DMS53 treated with DMSO at 0.1 percent for 48 hours (cell line): Measurements from ENCODE around the gene CYB5RL.
"Not testable (repeated sequence)": the region's sequence is repeated elsewhere in the genome, so short reads cannot be mapped to it uniquely, and the experiment has no call there.

Experiments
- DNase-seq: peaks from one replicate; lab custom pipeline; 2025; ENCODE audit not compliant: unreplicated experiment; lab: John Stamatoyannopoulos, UW

Gene CYB5RL

GRCh38 chr1:54188291-54188690 lies 11.5 kb downstream of the CYB5RL start:
- DNase-seq: no peak

- no peak for DNase-seq
Observed at GRCh38 chr1:54186056-54186455, 13.8 kb downstream of the CYB5RL start.

- DNase-seq: no peak
Observed at GRCh38 chr1:54180701-54181360, 19.0 kb downstream of the CYB5RL start.

DNA sequence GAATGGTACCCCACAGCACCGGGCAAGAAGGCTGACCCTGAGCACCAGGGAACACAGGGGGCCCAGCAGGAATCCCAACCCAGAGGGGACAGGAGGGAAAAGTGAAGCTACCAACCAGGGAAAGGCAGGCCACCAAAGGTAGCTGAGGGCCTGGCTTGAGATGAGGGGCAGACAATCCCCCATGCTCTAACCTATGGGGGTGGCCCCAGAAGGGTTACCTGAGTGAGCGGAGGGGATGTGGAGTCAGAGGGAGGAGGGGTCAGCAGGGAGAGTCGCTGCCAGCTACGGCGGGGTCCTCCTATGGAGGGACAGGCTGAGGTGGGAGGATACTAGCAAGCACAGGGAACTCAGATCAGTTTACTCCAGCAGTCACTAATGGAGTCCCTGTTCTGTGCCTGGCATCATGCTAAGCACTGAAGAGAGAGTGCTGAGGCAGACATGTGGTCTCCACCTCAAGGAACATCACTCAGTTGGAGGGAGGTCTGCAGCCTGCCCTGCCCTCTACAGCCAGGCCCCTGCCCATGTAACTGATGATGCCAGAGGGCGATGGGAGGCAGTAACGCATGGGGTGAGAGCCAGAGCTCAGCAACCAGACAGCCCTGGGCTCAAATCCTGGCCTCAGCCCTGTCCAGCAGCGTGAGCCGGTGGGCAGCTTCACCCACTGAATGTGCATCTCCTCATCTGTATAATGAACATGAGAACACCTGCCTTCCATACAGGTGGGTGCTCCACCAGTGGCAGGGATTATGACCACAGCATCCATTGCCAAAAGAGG lies 21.3 kb downstream of the CYB5RL start:
- DNase-seq: no peak

GRCh38 chr1:54177726-54178125 lies 22.1 kb downstream of the CYB5RL start:
- no peak for DNase-seq

DNA sequence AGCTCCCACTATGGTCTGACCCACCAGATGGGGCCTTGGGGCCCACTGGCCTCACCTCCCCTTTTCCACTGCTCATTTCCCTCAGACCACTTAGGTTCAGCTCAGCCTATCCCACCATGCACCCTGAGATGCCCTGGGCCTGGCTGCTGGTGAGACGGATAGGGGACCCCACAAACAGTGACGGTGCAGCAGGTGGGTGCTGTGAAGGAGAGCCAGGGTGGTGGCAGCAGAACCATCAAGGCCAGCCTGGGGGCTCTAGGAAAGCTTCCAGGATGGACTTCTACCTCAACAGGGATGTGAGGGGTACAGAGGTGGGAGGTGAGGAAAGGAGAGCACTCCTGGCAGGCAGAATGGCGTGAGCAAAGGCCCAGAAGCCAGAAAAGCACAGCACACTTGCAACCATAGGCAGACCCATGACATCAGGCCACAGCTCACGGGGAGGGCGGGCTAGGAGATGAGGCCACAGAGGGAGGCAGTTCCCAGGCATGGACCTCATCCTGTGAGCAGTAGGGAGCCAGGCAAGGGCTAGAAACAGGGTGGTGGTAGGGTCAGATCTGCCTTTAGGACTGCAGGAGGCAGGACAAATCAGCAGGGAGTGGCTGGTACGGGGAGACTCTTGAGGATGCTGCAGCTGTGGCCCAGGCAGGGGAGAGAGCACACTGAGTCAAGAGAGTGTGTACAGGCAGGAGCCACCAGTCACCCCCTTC lies 23.1 kb downstream of the CYB5RL start:
- DNase-seq: no peak

- DNase-seq: no peak
Observed at GRCh38 chr1:54174106-54174505, 25.7 kb downstream of the CYB5RL start.

DNA sequence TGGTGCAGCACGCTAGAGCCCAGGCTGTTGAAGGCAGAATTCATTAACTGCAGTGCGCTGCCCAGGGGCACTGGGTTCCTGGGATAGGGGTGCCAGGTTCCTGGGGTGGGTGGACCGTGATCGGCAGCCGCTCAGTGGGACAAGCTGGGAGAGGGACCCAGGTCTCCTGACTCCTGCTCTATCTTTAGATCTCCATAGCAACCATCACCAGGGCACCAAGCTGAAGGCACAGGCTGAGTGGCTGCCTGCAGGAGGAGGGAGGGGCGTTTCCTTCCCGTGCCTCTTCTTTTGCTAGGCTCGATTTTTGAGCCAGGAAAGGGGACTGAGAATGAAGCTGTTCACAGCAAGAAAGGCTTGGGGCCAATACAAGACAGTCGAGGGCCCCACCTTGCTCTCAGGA lies 26.1 kb downstream of the CYB5RL start:
- no peak for DNase-seq

DNA sequence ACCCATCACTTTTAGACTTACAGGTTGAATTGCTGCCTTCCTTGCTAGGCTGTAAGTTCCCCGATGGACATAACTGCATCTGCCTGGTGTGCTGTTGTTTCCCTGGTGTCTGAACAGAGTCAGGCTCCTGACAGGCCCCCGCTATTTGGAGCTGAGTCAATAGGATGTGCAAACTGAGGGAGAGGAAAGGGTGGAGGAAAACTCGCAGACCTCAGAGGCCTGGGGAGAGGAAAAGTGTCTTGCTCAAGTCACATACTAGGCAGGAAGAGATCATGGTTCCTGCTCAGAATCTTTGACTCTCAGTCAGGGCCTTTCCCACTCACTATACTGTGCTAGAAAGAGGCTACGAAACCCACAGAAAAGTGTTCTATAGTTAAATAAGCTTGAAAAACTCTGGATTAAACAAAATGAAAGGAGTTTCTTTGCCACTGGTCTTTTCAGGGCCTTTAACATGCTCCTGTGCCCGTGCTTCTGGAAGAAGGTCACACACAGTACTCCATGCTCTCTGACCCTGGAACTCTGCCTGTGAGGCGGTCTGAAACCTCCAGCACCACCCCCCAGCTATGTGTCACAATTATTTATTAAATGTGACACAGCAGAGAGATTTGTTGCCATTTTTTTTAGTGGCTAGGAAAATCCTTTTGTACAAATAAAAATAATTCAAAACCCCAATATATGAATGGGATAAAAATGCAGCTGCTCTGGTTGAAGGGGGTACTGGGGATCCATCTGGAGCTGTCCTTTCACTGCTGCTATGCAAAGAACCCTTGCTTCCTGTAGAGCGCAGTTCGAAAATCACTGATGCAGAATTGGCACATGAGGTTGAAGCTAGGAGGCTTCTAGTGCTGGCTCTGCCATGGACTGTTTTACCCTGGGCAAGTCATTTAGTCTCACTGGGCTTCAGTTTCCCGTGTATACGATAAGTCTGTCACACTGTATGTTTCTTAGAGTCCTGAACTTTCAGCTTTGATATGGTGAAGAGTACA lies 26.9 kb downstream of the CYB5RL start:
- no peak for DNase-seq

GRCh38 chr1:54171606-54172005 lies 28.2 kb downstream of the CYB5RL start:
- no peak for DNase-seq

- no peak for DNase-seq
Observed at GRCh38 chr1:54171016-54171415, 28.8 kb downstream of the CYB5RL start.

DNA sequence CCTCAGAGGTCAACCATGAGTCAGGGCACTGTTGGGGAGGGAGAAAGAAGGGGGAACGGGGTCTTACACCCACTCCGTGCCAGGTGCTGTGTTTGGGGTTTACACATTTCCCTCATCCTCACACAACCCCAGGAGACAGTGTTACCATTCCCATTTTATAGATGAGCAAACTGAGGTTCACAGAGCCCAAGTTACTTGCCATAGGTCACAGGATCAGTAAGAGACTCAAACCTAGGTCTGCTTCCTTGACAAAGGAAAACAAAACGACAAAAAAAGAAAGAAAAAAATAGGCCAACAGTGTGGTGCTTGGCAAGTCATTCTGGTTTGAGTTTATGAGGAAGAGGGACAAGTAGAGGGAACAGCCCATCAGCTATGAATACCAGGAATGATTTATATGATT lies 30.8 kb downstream of the CYB5RL start:
- DNase-seq: no peak

- DNase-seq: no peak
Observed at GRCh38 chr1:54168206-54168965, 31.4 kb downstream of the CYB5RL start.

- no peak for DNase-seq
Observed at GRCh38 chr1:54167422-54168139, 32.2 kb downstream of the CYB5RL start.

DNA sequence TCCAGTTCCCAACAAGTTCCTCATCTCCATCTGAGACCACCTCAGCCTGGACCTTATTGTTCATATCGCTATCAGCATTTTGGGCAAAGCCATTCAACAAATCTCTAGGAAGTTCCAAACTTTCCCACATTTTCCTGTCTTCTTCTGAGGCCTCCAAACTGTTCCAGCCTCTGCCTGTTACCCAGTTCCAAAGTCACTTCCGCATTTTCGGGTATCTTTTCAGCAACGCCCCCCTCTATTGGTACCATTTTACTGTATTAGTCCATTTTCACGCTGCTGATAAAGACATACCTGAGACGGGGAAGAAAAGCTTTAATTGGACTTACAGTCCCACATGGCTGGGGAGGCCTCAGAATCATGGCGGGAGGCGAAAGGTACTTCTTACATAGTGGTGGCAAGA lies 33.5 kb downstream of the CYB5RL start:
- DNase-seq: not testable (repeated sequence)

GRCh38 chr1:54165146-54165545 lies 34.7 kb downstream of the CYB5RL start:
- DNase-seq: no peak

GRCh38 chr1:54163573-54163972 lies 36.3 kb downstream of the CYB5RL start:
- DNase-seq: no peak

DNA sequence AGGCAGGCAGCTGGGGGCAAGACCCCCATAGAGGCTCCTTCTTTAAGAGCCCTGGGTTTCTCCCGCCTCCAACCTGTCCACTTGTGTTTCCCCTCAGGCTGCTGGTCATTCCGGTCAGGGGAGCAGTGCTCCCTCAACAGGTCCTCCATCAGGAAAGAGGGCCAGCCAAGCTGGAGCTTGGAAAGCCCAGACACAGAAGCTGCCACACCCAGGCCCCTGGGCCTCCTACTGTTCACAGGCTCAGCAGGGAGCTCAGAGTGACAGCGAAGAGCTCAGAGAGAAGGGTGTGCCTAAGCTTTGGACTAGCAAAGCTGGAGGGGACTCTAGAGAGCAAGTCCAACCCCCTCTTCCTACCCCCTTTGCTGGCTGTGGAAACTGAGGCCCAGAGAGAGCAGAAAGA lies 36.8 kb downstream of the CYB5RL start:
- no peak for DNase-seq

- DNase-seq: no peak
Observed at GRCh38 chr1:54161495-54162168, 38.2 kb downstream of the CYB5RL start.
